Myocyte (in vitro differentiated cells): Measurements from ENCODE around the gene LZTR1. TPM values are rescaled to one million over a fixed set of nuclear protein-coding genes. Genes with fewer than 3 reads are reported as not detected.
"Not testable (repeated sequence)": the region's sequence is repeated elsewhere in the genome, so short reads cannot be mapped to it uniquely, and the experiment has no call there.

Experiments
- DNase-seq: peaks from one replicate; pipeline ENCODE4 v3.0.0-alpha.2; 2012; ENCODE audit warnings: low read depth
- total RNA-seq: library from RNA; depleted of rRNA; stranded (reverse); fragments of >200 nt; gene quantifications from 2 replicates; pipeline ENCODE4 v1.2.3, GENCODE V29; 2014

LZTR1 gene
- total RNA-seq, 1 donor from 2014 or later, result 51.8 TPM

DNA sequence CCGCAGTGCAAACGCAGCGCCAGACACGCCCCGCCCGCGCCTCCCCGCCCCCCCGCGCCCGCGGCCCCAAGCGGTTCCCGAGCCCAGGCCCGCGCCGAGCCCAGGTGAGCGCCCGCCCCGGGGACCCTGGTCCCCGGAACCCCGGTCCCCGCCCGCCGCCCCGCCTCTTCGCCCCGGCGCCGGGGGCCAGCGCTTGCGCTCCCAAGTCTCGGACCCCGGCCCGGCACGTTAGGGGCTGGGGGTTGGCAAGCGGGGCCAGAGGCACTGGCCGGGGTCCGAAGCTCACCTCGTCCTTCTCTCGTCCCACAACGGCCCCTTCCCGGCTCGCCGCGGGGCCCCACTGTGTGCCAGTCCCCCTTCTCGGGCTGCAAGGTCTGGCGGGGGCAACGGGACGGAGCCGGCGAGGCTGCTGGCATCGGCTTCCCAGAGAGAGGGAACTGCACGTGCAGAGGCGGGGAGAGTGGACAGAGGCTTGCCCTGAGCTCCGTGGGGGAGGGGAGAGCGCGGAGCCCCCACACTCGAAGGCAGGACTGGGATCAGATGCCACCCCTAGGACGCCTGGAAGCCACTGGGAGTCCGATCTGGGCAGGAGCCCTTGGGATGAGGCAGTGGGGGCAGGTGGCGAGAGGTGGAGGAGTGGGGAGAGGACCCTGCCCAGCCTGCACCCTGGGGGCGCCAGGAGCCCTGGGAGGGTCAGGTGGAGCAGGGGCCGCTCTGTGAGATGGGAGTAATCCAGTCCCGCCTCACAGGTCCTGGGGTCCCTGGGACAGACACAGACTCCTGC is 16.8 kb upstream of the LZTR1 start:
- DNase-seq, result no peak

DNA sequence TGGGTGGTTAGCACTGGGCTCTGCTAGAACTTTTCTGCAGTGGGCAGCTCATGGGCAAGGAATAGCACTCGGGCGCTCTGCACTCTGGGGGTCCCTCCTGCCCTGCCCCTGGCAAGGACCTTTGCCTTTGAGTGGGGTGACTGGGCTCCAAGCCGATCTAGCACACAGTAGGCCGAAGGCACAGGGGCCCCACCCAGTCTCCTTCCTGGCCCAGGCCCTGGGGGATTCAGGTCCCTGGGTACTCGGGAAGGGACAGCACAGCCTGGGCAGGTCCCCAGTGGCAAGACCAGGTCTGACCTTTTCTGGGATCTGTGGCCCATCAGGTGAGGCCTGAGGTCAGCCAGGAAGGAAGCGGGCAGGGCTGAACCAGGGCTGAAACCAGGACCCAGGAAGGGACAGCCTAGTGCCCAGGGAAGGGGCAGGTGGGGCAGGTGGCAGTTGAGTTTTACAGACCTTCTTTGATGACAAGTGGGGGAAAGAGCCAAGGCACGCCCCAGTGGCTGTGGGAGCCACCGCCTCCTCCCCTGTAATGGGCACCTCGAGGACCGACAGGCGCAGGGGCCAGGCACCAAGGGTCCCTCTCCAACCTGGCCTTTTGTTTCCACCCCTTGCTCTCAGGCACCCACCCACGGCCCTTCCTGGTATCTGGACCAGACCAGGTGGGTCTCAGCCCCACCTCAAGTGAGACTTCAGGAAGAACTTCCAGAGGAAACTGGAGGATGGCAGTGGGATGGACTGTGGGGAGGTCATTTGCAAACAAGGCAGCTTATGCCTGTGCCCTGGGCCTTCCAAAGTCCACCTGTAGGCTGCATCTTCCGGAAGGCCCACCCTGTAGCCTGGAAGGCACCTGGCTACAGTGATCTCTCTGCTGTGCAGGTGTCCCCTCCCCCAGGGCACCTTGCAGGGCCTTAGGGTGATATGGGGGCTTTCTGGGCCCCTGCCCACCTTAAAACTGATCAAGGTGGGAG is 15.9 kb upstream of the LZTR1 start:
- DNase-seq, result no peak

DNA sequence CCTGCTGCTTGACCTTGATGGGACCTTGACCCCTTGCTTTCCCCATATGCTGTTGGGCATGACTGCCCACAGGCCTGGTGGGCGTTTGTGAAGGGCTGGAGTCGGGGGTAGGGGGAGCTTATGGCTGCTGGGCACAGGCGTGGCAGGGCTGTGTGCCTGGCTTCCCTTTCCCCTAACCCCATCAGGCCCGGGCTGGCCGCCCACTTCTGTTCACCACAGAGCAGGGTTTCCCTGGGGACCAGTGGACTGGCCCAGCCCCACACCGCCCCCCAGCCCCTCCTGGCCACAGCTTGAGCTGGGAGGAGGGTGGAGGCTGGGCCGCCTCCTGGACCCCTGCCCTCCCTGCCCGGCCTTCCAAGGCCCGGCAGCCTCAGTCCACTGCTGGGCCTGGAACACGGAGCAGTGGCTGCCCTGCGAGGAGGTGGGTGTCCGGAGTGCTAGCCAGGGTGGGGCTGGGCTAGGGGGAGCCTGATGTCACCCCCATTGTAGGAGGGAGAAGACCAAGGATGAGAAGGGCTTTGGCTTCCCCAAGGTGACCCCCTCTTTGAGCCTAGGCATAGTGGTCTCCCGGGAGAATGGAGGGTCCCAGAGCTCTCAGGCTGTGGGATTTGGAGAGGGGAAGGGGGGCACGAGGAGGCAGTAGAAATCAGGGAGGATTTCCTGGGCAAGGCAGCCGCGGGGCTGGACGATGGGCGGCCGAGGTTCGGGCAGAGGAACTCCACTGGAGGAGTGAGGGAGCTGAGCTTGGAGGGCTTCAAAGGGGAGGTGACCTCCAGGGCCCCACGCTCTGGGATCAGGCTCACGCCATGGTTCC is 15.0 kb upstream of the LZTR1 start, which contains the start of gene AIFM3:
Gene AIFM3, plus strand, starts transcription at position 373 of the 814 bp plus-strand sequence. CDS start 690 bp downstream, outside the sequence.
- DNase-seq, result no peak

DNA sequence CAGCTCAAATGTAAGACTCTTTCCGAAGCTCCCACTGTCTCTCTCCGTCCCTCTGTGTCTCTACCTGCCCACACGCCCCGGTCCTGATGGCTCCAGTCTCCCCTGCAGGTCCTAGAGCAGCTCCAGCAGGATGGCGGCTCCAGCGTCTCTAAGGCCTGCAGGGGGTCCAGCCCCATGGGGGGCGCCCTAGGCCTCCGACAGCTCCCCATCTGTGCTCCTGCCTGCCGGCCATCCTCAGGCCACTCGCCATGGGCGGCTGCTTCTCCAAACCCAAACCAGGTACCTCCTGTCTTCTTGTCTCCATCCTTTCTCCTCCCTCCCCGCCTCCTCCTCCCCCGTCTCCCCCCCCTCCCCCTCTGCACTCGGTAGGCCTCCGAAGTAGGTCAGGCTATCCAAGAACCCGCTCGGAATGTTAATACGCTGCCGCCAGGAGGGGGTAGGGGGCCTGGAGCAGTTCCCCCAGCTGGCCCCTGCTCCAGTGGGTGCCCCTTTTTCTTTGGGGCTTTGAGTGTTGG is 14.3 kb upstream of the LZTR1 start:
- DNase-seq, result no peak

DNA sequence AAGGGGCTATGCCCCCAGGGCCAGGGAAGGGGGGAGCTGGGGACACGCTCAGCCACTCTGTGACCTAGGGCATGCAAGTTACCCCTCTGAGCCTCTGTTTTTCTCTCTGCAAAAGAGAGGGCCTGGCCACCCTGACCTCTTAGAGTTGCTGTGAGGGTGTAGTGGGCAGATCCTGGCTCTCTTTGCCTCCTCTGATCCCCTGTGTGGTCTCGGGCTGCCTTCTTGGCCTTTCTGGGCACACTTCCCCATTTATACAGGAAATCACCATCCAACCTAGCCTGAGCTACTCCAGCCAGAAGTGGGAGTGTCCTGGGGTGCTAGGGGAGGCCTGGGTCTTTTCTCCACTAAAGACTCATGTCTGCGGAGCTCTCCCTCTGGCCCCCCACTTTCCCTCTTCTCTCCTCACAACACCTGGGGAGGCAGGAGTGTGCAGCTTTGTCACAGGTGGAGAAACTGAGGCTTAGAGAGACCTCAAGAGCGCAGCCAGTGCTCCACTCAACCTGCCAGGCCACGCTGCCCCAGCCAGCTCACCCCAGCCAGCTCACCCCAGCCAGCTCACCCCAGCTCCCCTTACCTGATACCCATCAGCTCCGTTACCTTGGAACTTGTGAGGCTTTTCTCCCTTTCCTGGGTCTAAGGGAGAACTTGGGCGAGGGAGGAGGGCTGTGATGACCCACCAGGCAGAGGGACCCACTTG is 13.7 kb upstream of the LZTR1 start:
- no peak for DNase-seq

DNA sequence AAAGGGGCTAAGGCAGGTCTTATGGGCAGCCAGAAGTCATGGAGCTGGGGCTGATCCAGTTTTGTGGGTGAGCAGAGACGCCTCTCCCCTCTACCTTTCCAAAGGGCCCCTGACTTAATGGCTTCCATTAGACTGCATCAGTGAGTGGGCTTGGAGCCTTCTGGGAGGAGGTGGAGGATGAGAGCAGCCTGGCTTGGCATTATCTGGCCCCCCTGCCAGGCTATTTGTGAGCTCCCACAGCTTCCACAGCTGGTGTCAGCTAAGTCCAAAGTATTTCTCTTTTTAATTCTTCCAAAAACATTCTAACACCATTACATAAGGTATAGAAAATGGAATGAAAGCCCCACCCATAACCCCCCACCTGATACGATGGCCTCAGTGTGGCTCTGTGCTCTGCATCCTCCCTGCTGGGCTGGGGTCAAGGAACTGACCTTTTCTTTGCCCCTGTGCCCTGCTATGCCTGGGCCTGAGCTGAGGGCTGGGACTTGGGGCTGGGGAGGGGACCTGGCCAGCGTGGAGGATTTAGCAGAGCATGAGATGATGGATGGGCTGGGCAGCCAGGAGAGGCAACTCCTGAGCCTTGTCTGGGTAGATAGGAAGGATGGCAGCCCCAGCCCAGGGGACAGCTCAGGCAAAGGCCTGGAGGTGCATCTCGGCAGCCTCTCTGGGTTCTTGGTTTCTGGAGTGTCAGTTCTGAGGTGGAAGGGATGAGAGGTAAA is 11.0 kb upstream of the LZTR1 start:
- no peak for DNase-seq

DNA sequence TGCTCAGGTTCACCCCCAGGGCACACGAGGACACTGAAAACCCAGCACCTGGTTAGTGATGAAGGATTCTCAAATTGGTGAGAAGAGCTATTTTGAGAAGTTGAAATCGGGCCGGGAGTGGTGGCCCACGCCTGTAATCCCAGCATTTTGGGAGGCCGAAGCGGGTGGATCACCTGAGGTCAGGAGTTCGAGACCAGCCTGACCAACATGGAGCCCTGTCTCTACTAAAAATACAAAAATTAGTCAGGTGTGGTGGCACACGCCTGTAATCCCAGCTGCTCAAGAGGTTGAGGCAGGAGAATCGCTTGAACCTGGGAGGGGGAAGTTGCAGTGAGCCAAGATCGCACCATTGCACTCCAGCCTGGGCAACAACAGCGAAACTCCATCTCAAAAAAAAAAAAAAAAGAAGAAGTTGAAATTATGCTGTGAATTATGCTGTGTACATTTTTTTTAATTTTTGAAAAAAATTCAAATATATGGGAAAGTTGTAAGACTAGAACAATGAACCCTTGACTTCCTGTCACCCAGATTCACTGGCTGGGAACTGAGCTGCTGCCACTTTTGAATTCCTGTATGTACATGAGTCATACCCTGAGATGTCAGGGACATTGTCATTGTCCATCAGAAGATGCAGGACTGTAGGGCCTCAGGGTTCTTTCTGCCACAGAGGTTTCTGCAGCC is 9.9 kb upstream of the LZTR1 start:
- DNase-seq, result not testable (repeated sequence)

DNA sequence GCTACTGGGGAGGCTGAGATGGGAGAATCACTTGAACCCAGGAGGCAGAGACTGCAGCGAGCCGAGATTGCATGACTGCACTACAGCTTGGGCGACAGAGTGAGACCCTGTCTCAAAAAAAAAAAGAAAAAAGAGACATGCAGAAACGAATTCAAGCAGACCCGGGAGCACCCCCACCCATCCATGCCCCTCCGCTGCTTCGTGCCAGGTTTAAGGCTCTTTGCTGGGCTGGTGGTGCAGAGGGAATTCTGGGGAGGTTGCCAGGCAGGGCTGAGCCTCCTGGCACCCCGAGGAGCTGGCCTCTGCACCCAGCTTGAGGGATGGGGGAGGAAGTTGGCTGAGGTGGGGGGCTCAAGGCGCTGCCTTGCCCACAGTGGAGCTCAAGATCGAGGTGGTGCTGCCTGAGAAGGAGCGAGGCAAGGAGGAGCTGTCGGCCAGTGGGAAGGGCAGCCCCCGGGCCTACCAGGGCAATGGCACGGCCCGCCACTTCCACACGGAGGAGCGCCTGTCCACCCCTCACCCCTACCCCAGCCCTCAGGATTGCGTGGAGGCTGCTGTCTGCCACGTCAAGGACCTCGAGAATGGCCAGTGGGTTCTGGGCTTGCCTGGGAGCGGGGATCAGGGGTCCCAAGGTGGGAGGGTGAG is 9.0 kb upstream of the LZTR1 start:
- DNase-seq, result no peak

DNA sequence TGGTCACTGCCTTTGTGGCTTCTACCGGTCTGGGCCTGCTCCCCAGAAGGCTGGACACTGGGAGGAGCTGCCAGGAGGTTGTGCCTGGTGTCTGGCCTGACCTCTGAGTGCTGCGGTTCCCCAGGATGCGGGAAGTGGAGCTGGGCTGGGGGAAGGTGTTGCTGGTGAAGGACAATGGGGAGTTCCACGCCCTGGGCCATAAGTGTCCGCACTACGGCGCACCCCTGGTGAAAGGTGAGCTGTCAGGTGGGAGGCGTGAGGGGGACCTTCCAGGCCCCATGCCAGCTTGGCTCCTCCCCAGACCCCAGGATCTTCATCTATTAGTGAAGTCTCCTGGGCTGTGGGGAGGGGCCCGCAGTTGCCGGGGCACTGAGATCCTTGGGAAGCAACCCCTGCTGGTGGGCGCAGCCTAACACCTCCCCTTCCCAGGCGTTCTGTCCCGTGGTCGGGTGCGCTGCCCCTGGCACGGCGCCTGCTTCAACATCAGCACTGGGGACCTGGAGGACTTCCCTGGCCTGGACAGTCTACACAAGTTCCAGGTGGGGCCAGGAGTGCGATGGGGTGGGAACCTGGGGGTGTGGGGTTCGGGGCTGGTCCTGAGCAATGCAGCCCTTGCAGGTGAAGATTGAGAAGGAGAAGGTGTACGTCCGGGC is 8.3 kb upstream of the LZTR1 start:
- no peak for DNase-seq

DNA sequence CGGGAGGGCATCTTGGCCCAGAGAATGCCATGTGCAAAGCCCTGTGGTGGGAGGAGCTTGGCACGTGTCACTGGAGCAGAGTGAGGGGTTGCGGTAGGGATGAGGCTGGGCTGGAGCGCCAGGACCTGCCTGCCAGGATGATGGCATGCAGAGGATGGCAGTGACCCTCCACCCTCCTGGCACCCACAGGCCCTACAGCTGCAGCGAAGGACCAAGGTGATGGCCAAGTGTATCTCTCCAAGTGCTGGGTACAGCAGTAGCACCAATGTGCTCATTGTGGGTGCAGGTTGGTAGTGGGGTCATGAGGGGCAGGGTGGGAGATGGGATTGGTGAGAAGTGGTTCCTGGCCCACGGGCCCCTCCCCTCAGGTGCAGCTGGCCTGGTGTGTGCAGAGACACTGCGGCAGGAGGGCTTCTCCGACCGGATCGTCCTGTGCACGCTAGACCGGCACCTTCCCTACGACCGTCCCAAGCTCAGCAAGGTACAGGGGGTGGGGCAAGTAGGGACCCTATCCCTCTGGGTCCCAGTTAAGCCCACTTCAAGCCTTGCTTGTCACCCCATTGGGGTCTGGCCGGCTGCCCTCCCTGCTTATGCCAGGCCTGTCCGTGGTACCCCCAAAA is 7.7 kb upstream of the LZTR1 start:
- no peak for DNase-seq

DNA sequence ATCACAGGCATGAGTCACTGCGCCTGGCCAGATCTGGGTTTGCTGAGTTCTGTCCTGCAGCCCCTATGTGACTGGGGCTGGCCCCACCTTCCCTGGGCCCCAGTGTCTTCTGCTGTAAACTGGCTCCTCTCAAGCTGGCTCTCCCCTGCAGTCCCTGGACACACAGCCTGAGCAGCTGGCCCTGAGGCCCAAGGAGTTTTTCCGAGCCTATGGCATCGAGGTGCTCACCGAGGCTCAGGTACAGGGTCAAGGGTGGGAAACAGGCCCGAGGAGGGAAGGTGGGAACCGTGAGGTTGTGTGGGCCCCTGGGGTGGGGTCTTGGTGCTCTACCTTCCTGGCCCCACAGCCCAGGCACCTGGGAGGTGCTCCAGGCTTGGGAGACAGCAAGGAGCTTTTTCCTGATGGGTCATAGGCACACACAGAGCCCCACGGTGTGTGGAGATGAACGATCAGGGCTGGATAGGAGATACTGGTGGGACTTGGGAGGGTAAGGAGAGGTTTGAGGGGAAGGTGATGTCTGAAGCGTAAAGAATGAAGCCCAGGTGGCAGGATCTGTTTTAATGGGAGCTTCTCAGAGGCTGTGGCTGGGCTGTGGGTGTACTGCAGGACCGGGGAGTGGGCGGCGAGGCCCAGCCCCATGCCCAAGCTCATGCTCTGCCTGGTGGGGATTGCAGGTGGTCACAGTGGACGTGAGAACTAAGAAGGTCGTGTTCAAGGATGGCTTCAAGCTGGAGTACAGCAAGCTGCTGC is 6.4 kb upstream of the LZTR1 start:
- DNase-seq, result no peak

DNA sequence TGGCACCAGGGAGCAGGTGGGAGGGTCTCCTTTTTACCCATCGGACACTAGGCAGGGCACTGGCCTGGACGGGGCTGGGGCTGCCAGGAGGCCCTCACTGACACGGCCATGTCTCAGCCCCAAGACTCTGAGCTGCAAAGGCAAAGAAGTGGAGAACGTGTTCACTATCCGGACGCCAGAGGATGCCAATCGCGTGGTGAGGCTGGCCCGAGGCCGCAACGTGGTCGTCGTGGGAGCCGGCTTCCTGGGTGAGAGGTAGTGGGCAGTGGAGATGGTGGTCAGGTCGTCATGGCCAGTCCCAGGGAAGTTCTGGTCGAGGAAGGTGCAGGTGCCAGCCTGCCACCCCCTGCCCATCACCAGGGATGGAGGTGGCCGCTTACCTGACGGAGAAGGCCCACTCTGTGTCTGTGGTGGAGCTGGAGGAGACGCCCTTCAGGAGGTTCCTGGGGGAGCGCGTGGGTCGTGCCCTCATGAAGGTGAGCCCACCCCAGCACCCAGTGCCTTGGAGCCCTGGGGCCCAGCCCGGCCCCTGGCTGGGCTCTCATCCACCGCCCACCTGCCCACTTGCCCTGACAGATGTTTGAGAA is 5.7 kb upstream of the LZTR1 start:
- DNase-seq, result no peak

DNA sequence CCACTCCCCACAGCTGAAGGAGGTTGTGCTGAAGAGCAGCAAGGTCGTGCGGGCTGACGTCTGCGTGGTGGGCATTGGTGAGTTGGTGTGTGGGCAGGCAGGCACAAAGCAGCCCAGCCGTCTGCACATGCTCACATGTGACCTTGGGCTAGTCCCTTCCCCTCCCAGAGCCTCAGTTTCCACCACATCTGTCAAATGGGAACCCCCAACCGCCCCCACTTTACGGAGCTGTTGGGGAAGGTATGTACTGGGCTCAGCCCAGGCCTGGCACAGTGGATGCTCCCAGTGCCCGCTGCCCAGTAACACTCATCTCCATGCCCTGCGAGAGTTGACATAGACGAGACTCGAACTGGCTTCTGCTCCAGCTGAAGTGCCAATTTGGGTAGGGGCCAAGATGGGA is 5.1 kb upstream of the LZTR1 start:
- no peak for DNase-seq

DNA sequence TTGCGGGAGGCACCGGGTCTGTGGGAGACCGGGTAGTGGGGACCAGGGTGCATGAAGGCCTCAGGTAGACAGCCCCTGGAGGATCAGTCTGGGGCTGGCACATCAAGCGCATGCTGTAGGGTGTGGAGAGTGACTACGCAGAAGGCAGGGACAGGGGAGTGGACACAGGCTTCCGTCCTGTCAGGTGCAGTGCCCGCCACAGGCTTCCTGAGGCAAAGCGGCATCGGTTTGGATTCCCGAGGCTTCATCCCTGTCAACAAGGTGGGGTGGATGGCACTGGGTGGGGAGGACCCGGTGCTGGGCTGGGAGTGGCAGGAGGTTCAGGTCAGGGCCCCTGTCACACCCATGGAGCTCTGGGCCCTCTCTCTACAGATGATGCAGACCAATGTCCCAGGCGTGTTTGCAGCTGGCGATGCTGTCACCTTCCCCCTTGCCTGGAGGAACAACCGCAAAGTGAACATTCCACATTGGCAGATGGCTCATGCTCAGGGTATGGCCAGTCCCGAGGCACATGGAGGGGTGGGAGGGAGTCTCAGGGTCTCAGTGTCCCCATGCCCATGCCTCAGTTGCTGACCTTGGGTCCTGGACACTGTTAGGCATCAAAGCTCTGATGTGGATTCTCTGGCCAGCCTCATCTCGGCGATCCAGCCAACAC is 4.5 kb upstream of the LZTR1 start:
- no peak for DNase-seq

DNA sequence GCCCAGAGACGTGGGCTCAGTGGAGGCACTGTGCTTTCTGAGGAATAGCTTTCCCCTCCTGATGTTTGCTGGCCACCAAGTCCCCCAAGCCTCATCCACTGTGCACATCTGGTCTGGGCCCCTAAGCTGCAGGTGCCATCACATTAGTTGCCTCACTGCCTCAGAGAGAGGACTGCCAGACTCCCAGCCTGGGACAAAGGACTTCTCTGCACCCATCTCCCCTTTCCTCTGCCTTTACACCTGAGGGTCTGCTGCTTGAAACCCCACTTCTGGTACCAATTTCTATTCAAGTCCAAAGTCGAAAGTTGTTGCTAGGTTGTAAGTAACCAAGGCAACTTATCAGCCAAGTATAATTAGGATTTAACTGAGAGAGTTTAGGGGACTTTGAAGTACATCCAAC is 3.7 kb upstream of the LZTR1 start:
- DNase-seq, result no peak

DNA sequence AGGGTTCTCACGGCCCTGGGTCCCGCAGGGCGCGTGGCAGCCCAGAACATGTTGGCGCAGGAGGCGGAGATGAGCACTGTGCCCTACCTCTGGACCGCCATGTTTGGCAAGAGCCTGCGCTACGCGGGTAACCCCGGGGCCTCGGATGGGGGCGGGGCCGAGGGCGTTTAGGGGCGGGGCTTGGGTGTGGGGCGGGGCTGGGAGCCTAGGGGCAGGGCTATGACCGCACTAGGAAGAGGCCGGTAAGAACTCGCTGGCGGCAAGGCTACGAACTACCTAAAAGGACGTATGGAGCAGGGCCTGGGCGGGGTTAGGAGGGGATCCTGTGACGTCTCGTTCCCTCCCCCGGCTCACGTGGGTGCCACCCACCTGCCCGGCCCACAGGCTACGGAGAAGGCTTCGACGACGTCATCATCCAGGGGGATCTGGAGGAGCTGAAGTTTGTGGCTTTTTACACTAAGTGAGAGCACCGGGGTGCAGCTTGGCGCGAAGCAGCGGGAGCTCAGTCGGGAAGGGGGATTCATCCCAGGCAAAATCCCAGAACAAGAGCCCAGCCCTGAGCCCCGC is 2.8 kb upstream of the LZTR1 start:
- no peak for DNase-seq
